Suppressor macrophage treated with lipopolysaccharide for 1 hour (primary cell): ENCODE data around the gene UBTF.

Experiments
- DNase-seq, 3 donors: peaks; one replicate each; pipeline ENCODE4 v3.0.0-alpha.2; 2020 to 2022

UBTF gene

GRCh38 chr17:44193326-44194084 is 26.0 kb downstream of the UBTF start:
- no peak for DNase-seq

DNA sequence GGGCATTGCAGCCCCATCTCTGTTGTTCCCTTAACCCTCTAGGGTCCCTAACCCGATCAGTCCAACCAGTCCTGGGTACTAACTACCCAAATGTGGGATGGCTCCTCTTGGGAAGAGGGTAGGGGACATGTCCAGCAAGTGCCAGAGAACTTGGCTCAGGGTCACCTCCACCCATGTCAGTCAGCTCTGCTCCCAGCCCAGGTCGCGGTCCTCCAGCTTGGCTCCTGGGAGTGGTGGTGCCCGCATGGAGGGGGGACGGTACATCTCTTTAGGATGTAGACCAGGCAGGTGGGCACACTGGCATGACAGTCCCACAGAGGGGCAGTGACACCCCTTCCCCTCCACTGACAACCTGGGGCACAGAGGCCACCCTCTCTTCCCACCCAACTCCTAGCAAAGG is 26.7 kb downstream of the UBTF start:
- no peak for DNase-seq

GRCh38 chr17:44191941-44192496 is 27.5 kb downstream of the UBTF start:
- DNase-seq: peak in 2 of 3 donors; percentile 22 to 36

GRCh38 chr17:44191369-44191768 is 28.1 kb downstream of the UBTF start:
- no peak for DNase-seq

DNA sequence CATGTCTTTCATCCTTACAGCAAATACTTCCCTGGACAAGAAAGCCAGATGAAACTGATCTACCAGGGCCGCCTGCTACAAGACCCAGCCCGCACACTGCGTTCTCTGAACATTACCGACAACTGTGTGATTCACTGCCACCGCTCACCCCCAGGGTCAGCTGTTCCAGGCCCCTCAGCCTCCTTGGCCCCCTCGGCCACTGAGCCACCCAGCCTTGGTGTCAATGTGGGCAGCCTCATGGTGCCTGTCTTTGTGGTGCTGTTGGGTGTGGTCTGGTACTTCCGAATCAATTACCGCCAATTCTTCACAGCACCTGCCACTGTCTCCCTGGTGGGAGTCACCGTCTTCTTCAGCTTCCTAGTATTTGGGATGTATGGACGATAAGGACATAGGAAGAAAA is 29.0 kb downstream of the UBTF start:
- DNase-seq: no peak

DNA sequence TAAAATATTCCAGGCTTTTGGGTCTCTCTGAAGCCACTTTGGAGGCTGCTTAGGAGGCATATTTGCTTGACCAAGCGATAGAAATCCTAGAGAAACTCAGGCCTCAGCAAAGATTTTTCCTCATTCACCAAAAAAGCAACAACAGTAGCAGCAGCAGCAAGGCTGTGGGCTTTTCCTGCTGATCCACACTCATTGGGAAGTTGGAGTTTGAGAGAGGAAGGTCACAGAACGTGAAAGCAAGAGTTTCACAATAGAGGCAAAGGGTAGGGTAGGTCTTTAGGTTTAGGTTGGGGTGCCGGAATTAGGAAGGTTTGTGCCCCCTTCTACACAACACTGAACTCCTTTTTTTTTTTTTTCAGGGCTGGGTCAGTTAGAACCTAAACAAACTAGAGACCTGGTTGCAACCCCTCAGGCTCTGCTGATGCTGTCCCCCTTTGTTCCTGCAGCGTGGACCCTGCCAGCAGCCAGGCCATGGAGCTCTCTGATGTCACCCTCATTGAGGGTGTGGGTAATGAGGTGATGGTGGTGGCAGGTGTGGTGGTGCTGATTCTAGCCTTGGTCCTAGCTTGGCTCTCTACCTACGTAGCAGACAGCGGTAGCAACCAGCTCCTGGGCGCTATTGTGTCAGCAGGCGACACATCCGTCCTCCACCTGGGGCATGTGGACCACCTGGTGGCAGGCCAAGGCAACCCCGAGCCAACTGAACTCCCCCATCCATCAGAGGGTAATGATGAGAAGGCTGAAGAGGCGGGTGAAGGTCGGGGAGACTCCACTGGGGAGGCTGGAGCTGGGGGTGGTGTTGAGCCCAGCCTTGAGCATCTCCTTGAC is 30.7 kb downstream of the UBTF start:
- DNase-seq: peak; percentile 27 to 52 (median 51)

DNA sequence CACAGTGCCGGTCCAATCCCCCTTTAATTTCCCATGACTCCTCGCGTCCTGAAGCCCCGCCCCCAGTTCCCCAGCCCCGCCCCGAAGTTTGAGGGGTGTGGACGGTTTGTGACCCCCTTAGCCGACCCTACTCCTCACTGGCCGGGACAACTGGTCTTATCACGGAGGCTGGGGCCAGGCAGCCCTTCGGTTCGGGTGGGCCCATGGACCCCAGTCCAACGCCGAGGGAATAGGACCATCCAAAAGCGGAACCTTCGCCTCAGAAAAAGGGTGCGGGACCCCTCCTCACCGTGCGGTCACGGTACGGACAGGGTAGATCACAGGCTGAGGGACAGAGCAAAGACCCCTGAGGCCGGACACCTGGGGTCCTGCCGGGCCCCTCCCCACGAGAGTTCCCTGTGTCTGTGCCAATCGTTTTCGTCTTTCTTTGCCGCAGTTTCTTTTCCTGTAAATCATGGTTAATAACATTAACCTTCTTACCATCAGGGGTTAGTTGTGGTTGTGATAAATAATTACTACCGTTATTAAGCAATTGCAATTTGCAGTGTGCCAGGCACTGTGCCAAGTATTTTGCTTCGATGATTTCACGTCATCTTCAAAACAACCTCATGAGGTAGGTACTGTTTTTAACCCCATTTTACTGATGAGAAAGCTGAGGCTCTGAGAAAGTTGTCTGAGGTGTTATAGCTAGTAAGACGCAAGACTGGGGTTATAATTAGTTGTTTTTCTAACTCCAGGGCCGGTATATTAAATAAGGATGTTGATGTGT is 32.2 kb downstream of the UBTF start:
- DNase-seq: peak; percentile 27 to 51 (median 33)

DNA sequence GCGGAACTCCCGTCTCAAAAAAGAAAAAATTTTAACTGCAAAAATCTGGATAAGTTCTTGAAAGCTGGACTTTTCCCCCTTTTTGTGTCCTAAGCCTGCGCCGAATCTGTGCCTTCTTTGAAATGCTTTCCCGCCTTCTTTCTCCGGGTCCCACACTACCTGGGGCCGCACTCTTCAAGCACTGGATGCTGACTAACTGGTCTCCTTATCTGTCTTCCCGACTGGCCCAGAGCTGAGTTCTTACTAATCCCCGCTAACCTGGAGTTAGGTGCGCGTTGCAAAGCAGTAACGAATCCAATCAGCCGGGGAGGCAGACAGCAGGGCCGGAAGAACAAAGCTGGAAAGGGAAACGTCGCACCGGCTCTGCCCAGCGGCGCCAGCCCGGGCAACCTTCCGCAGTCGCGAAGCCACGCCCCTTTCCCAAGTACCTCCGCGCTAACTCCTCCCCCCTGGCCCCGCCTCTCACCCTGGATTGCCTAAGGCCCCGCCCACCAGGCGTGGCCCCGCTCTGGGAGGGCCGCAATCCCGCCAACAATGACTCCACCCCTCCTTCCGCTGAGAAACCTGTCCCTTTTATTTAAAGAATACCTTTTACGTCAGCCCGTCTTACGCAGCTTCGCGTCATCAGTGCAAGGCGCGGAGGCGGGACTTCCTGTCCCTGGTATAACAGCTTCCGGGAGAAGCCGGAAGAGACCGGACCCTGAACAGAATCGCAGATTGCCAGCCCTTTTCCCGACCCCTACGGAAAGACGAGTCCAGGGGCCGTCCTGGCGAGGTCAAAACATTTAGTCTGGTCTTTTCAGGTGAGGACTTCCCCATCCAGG is 33.0 kb downstream of the UBTF start, which contains the start of gene TMUB2:
TSS of gene TMUB2 (plus strand) at position 666 of the 824 bp plus-strand sequence. CDS start 737 bp downstream, outside the sequence.
- peak; percentile 100 for DNase-seq

DNA sequence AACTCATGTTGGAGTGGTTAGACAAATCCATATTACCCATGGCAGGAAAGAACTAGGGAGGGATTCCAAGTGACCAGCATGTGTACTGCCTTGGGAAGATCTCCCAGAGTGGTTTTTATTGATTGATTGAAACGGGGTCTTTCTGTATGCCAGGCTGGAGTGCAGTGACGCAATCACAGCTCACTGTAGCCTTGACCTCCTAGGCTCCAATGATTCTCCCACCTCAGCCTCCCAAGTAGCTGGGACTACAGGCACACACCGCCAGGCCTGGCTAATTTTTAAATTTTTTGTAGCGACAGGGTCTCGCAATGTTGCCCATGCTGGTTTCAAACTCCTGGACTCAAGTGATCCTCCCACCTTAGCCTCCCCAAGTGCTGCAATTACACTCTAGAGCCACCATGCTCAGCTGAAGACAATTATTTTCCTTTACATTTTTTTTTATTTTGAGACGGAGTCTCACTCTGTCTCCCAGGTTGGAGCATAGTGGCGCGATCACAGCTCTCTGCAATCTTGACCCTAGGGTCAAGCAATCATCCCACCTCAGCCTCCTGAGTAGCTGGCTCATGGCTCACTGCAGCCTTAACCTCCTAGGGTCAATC is 35.2 kb downstream of the UBTF start:
- DNase-seq: no peak

- DNase-seq: no peak
Observed at GRCh38 chr17:44183024-44183423, 36.5 kb downstream of the UBTF start.

GRCh38 chr17:44178133-44178532 is 41.3 kb downstream of the UBTF start:
- no peak for DNase-seq

DNA sequence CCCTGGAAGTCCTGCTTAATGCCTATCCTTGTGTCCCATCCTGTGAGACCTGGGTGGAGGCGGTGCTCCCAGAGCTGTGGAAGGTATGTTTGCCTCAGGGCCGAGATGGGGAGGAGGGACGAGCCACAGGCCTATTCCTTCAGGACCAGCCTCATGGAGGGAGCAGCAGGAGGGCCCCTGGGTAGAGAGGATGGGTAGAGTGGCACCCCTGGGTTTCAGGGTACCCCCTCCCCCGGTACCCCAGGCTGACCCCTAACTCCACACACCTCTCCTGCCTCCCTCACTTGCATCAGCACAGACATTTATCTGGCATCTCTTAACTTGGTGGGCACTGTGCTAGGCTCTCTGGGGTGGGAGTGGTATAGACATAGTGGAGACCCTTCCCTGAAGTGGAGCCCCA is 41.8 kb downstream of the UBTF start:
- no peak for DNase-seq

DNA sequence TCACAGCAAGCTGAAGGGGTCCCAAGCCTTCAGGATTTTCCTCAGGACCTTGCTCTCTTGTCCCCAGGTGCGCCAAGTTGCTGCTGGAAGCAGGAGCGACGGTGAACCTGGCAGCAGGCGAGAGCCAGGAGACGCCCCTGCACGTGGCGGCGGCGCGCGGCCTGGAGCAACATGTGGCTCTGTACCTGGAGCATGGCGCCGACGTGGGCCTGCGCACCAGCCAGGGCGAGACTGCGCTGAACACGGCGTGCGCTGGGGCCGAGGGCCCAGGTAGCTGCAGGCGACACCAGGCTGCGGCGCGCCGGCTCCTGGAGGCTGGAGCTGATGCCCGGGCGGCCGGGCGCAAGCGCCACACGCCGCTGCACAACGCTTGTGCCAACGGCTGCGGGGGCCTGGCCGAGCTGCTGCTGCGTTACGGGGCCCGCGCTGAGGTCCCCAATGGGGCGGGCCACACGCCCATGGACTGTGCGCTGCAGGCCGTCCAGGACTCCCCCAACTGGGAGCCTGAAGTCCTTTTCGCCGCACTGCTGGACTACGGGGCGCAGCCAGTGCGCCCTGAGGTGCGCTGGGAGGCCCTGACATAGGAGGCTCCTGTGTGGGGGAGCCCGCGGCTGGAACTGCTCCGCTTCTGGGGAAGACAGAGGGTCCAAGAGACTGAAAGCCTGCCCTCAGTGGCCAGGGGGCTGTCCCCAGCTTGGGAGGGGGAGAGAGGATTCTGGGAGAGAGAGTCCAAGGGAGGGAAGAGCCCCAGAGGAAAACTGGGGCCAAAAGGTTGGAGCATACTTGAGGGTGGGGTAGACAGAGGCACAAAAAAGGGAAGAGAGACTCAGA is 42.6 kb downstream of the UBTF start:
- DNase-seq: no peak

DNA sequence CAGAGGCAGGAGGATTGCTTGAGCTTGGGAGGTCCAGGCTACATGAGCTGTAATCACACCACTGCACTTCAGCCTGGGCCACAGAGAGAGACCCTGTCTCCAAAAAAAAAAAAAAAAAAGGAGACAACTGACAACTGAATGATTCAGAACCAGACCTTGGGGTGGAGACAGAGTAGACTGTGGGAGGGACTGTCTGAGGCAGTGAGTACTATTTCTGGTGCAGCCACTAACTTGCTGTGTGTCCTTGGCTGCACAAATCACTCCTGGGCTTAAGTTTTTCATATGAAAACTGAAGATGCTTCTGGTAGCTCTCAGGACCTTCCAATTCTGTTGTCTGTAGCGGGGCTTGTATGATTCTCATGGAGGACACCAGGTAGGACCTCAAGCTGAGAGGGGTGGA is 43.2 kb downstream of the UBTF start:
- no peak for DNase-seq

GRCh38 chr17:44174427-44174826 is 45.0 kb downstream of the UBTF start:
- no peak for DNase-seq

- no peak for DNase-seq
Observed at GRCh38 chr17:44171931-44172455, 47.5 kb downstream of the UBTF start.

GRCh38 chr17:44170499-44171201 is 48.8 kb downstream of the UBTF start, which contains the start of gene ASB16:
TSS of gene ASB16 (plus strand) at chr17:44170704. CDS start at chr17:44170790, 86 bp downstream.
- DNase-seq: no peak

GRCh38 chr17:44170135-44170498 is 49.4 kb downstream of the UBTF start:
- DNase-seq: no peak

- DNase-seq: no peak
Observed at GRCh38 chr17:44167181-44167861, 52.2 kb downstream of the UBTF start.
